Smooth muscle cell of the pulmonary artery (primary cell): ENCODE data around the gene ENTPD5. TPM values are rescaled to one million over a fixed set of nuclear protein-coding genes. Genes with fewer than 3 reads are reported as not detected.

Experiments used
- total RNA-seq: library from RNA; depleted of rRNA; stranded (reverse); fragments of >200 nt; gene quantifications from 2 replicates; pipeline ENCODE4 v1.2.3, GENCODE V29; 2014

The ENTPD5 gene, protein sequence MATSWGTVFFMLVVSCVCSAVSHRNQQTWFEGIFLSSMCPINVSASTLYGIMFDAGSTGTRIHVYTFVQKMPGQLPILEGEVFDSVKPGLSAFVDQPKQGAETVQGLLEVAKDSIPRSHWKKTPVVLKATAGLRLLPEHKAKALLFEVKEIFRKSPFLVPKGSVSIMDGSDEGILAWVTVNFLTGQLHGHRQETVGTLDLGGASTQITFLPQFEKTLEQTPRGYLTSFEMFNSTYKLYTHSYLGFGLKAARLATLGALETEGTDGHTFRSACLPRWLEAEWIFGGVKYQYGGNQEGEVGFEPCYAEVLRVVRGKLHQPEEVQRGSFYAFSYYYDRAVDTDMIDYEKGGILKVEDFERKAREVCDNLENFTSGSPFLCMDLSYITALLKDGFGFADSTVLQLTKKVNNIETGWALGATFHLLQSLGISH
- total RNA-seq = 15.7 and 21.9 TPM in 2 replicates

DNA sequence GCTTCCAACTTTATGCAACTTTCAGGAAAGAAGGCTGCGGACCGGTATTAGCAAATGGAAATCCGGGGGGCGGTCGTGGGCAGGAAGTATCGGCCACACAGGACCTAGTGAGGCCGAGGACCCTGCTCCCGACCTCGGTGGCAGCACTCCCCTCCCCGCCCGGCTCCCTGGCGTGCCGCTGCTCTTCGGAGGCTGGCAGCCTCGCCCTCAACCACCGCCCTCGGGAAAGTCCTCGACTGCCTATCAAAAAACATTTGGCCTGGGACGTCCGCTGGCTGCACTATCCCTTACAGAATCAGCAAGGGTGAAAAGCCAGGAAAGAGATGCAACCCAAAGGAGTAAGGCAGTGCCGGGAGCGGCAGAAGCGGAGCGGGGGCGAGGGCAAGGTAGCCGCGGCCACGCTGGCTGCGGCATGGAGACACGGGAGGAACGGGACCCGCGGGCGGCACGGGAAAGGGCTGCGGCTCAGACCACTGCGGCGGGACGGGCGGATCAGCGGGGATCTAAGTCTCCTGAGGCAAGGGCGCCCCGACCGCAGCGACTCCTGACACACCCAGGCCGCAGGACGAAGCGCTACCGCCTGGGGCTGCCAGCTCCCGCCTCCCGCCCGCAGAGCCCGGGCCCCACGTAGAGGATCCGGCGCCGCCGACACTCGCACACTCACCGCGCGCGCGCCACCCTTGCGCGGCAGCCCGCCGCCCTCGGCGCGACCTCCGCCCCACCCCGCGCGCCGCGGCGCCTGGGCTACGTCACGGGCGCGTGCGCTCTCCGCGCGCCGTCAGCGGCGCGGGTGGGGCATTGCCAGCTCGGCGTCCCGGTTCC is at the start of gene ENTPD5, which contains the start of gene BBOF1:
TSS of gene ENTPD5 (minus strand) at position 703 of the 822 bp plus-strand sequence. CDS start 31,186 bp downstream, outside the sequence.
TSS of gene BBOF1 (plus strand) at position 764 of the 822 bp plus-strand sequence. CDS start 130 bp downstream, outside the sequence.

DNA sequence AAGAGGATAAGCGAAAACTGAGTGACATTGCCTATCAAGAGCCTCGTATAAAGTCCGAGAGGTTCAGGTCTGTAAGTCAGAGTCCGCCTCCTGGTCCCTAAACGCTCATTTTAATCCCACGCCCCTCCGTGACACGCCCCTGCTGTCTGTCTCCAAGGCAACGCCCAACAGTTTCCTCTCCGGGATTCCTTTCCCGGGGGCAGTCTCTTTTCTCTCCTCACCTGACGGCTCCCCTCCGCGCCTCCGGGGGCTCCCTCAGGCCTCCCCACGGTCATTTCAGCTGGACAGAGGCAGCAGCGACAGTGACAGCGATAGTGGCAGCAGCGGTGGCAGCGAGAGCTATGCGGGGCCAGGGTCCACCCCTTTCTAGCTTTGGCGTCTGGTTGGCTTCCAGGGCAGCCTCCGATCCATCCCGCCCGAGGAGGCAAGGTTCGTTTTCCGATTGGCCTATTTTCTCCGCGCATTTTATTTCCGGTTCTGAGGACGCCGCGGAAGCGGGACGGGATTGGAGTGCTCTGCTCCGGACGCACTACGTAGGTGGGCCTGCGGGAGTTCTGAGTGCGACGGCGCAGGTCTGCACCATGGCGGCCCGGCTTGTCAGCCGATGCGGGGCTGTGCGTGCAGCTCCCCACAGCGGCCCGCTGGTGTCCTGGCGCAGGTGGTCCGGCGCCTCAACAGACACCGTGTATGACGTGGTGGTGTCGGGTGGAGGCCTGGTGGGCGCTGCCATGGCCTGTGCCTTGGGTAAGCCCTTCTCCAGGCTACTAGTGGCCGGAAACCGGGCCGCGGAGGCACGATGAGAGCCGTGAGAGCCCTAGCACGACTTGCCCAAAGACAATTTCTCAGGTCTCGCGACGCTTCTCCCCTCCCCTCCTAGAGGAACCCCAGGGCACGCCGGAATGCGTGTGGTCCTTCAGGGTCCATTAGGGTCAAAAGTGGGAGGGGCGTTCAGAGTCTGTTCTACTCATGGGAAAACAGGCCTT is 69.0 kb downstream of the ENTPD5 start, which contains the start of the genes COQ6 and FAM161B:
TSS of gene COQ6 (plus strand) at position 551 of the 983 bp plus-strand sequence. CDS start at position 582, 31 bp downstream.
TSS of gene FAM161B (minus strand) at position 343 of the 983 bp plus-strand sequence. CDS start at position 275, 68 bp downstream.

Other genes starting within 250 kb of the ENTPD5 start
- 5.1 and 6.1 TPM in 2 replicates for gene PTGR2, start 167.5 kb downstream of the ENTPD5 start, total RNA-seq
- 55.5 and 57.1 TPM in 2 replicates for gene ZNF410, start 132.4 kb downstream of the ENTPD5 start, total RNA-seq
- 4.6 and 4.7 TPM in 2 replicates for gene FAM161B, start 69.2 kb downstream of the ENTPD5 start, total RNA-seq
- 14.7 and 16.7 TPM in 2 replicates for gene COQ6, start 69.0 kb downstream of the ENTPD5 start, total RNA-seq
- gene BBOF1, start 61 bp upstream of the ENTPD5 start, total RNA-seq = 6.0 and 6.1 TPM in 2 replicates
- gene ALDH6A1, start 65.2 kb upstream of the ENTPD5 start, total RNA-seq = 31.5 and 39.9 TPM in 2 replicates
- 7.0 and 10.2 TPM in 2 replicates for gene LIN52, start 65.7 kb upstream of the ENTPD5 start, total RNA-seq
- gene VSX2, start 220.2 kb upstream of the ENTPD5 start, total RNA-seq = not detected in 2 replicates